OCI-LY7 (cell line): Measurements from ENCODE around the gene M1AP.
"Not testable (repeated sequence)": the region's sequence is repeated elsewhere in the genome, so short reads cannot be mapped to it uniquely, and the experiment has no call there.

Source experiments
- CTCF ChIP-seq: fragments of 200-600 bp; sonication (generic); conservative IDR thresholded peaks from 2 replicates; pipeline ENCODE4 v1.5.1; 2014; ENCODE audit warnings: mild to moderate bottlenecking, antibody characterized with exemption, low read length, moderate library complexity, mixed read lengths
- EZH2phosphoT487 ChIP-seq: fragments of 200-600 bp; sonication (generic); IDR thresholded peaks from 2 replicates; pipeline ENCODE4 v1.6.1; 2018; ENCODE audit warnings: low read depth, borderline replicate concordance, mild to moderate bottlenecking, mixed run types, antibody characterized with exemption, low read length, moderate library complexity, mixed read lengths

DNA sequence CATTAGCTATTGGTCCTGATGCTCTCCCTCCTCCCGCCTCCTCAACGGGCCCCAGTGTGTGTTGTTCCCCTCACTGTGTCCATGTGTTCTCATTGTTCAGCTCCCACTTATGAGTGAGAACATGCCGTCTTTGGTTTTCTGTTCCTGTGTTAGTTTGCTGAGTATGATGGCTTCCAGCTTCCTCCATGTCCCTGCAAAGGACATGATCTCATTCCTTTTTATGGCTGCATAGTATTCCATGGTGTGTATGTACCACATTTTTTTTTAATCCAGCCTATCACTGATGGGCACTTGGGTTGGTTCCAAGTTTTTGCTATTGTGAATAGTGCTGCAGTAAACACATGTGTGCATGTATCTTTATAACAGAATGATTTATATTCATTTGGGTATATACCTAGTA is 17.7 kb downstream of the M1AP start:
- not testable (repeated sequence) for TF ChIP-seq EZH2phosphoT487, CTCF
